ENCODE results near the gene CAMK2D.

DNA sequence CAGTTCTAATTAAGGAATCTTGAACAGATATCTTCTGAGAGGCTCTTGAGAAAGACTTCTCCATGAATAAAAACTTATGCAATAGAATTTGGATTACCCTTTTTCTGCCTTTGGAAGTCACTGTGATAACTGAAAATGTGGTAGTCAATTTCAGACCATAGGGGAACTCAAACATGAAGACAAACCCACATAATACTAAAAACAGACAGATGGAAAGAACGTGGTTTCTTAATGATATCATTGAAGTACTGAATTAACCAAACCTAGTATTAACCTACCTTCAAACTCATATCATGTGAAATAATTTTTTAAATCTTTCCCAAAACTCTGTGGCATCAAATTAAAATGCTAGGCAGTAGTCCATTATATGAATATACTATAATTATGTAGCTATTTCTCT is 153.5 kb downstream of the CAMK2D start:
- TF ChIP-seq, protein P1, sequence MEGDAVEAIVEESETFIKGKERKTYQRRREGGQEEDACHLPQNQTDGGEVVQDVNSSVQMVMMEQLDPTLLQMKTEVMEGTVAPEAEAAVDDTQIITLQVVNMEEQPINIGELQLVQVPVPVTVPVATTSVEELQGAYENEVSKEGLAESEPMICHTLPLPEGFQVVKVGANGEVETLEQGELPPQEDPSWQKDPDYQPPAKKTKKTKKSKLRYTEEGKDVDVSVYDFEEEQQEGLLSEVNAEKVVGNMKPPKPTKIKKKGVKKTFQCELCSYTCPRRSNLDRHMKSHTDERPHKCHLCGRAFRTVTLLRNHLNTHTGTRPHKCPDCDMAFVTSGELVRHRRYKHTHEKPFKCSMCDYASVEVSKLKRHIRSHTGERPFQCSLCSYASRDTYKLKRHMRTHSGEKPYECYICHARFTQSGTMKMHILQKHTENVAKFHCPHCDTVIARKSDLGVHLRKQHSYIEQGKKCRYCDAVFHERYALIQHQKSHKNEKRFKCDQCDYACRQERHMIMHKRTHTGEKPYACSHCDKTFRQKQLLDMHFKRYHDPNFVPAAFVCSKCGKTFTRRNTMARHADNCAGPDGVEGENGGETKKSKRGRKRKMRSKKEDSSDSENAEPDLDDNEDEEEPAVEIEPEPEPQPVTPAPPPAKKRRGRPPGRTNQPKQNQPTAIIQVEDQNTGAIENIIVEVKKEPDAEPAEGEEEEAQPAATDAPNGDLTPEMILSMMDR (IDR thresholded peaks at IDR 0.05 in 8 of 11, conservative IDR thresholded peaks at IDR 0.05 in 3 of 11): no peak
- TF ChIP-seq POLR2A (IDR thresholded peaks at IDR 0.05): no peak
